Activated CD4-positive, alpha-beta T cell treated with anti-CD3 and anti-CD28 coated beads for 36 hours (primary cell): ENCODE measurements around the gene BMPER. TPM values are rescaled to one million over a fixed set of nuclear protein-coding genes. Genes with fewer than 3 reads are reported as not detected.
"Not testable (repeated sequence)": the region's sequence is repeated elsewhere in the genome, so short reads cannot be mapped to it uniquely, and the experiment has no call there.

Experiments used
- ATAC-seq: fragments of 200-7000 bp; cut with Tn5 transposase; one replicate; pipeline ENCODE4 v1.10.0; 2021; ENCODE audit warnings: mild to moderate bottlenecking, moderate library complexity
- CTCF ChIA-PET: fragments of 350-600 bp; sonication (Branson Sonifier 250); formaldehyde crosslinking; loops from one replicate; lab custom pipeline; 2021; ENCODE audit warnings: antibody characterized with exemption; lab: Charles Lee
- POLR2A ChIA-PET: fragments of 350-600 bp; sonication (Branson Sonifier 250); formaldehyde crosslinking; loops from one replicate; lab custom pipeline; 2021; ENCODE audit warnings: antibody characterized with exemption, inconsistent platforms; lab: Charles Lee
- DNase-seq: peaks from one replicate; pipeline ENCODE4 v3.0.0-alpha.2; 2020
- H3K27ac Mint-ChIP-seq: one replicate; pipeline ENCODE4 v1.8.0; 2021; ENCODE audit warnings: mixed read lengths
- H3K27me3 Mint-ChIP-seq: one replicate; pipeline ENCODE4 v1.8.0; 2021; ENCODE audit warnings: mixed read lengths
- H3K36me3 Mint-ChIP-seq: one replicate; pipeline ENCODE4 v1.8.0; 2021; ENCODE audit warnings: low read depth, mixed read lengths
- H3K4me1 Mint-ChIP-seq: one replicate; pipeline ENCODE4 v1.8.0; 2021; ENCODE audit warnings: mixed read lengths
- H3K4me3 Mint-ChIP-seq: one replicate; pipeline ENCODE4 v1.8.0; 2021; ENCODE audit warnings: mild to moderate bottlenecking, moderate library complexity, mixed read lengths
- H3K9me3 Mint-ChIP-seq: one replicate; pipeline ENCODE4 v1.8.0; 2021; ENCODE audit warnings: low read depth, mixed read lengths
- intact Hi-C, 2 experiments: fragments of 100-400 bp; cut with DNase I in 1 of 2; cut with micrococcal nuclease in 1 of 2; formaldehyde crosslinking; loops; one replicate each; pipeline versions ENCODE4 v1.14.2 to v1.15.1; 2022 to 2024; cut with DNase I, micrococcal nuclease
- total RNA-seq, 2 experiments: library from RNA; stranded (reverse); gene quantifications; one replicate each; pipeline ENCODE4 v1.2.3, GENCODE V29; 2021

The BMPER gene
- total RNA-seq, 2 experiments from 2014 or later: not detected

- intact Hi-C loops: no loop called here
- DNase-seq (no peak), ATAC-seq (no peak)
- peaks cover 2% of the 10 kb centered on the region for H3K9me3 Mint-ChIP-seq
- ChIA-PET POLR2A (no interaction called here), CTCF (no interaction called here)
- H3K27ac Mint-ChIP-seq: no peak overlapping the region
- H3K4me1 Mint-ChIP-seq: no peaks in the 10 kb centered on the region
- H3K27me3 Mint-ChIP-seq: no peaks in the 10 kb centered on the region
- no peak overlapping the region for H3K4me3 Mint-ChIP-seq
- no peaks in the 10 kb centered on the region for H3K36me3 Mint-ChIP-seq
Measured at GRCh38 chr7:34160261-34160752, 255.0 kb downstream of the BMPER start.

DNA sequence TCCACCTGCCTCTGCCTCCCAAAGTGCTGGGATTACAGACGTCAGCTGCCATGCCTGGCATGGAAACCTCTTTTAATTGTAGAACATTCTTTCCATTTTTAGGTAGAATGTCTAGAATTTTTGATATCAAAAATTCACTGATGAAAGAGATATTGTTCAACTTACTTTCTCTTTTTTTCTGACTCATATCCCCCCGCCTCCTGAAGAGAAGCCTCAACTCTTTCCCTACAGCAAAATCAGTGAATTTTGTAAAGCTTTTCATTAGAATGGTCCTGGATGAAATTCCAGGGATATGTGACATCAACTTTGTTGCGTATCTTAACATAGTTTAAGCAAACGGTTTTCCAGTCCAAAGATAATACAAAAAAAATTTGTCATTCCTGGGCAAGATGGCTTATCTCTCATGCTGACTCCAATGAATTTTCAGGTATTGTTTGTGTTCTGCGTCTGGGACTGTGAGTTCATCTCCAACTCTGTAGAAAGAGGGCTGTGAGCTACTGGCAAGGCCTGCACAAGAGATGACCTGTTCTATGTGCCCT lies 256.8 kb downstream of the BMPER start:
- H3K4me3 Mint-ChIP-seq: no peak overlapping the region
- DNase-seq: no peak
- ChIA-PET CTCF (no interaction called here), POLR2A (no interaction called here)
- no peak overlapping the region for H3K27ac Mint-ChIP-seq
- no peaks in the 10 kb centered on the region for H3K36me3 Mint-ChIP-seq
- intact Hi-C loops: no loop called here
- no peak for ATAC-seq
- H3K9me3 Mint-ChIP-seq: peaks cover 2% of the 10 kb centered on the region
- no peaks in the 10 kb centered on the region for H3K4me1 Mint-ChIP-seq
- no peaks in the 10 kb centered on the region for H3K27me3 Mint-ChIP-seq

GRCh38 chr7:34162677-34163076 lies 257.3 kb downstream of the BMPER start:
- no peak for ATAC-seq
- Mint-ChIP-seq H3K9me3 (peaks cover 2% of the 10 kb centered on the region), H3K4me3 (no peak overlapping the region), H3K27ac (no peak overlapping the region), H3K4me1 (no peaks in the 10 kb centered on the region), H3K27me3 (no peaks in the 10 kb centered on the region), H3K36me3 (no peaks in the 10 kb centered on the region)
- POLR2A ChIA-PET: no interaction called here
- CTCF ChIA-PET: no interaction called here
- intact Hi-C loops: no loop called here
- DNase-seq: no peak

DNA sequence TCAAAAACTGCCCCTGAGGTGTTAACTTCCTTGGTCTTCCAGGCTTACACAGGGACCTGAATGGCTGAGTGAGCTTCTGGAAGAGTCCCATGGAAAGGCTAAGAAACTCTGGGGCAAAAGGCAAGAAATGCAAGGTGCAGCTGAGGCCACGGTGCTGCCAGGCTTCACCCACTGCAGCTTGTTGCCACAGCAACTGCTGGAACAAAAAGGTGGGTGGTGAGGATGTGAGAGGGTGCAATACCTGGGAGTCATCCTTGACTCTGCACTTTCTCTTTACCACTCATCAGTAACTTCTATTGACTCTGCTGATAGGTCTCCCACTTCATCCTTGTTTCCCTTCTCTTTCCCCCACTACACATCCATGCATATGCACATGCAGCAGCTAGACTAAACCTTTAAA lies 258.6 kb downstream of the BMPER start:
- Mint-ChIP-seq H3K27me3 (no peaks in the 10 kb centered on the region), H3K4me3 (no peak overlapping the region), H3K4me1 (no peaks in the 10 kb centered on the region), H3K36me3 (no peaks in the 10 kb centered on the region), H3K9me3 (peaks cover 4% of the 10 kb centered on the region), H3K27ac (no peak overlapping the region)
- intact Hi-C loops: no loop called here
- no peak for DNase-seq
- ATAC-seq: no peak
- ChIA-PET POLR2A (no interaction called here), CTCF (interaction anchor here (0.8 to 1.1 kb wide), 2 partner anchors 156 to 157 kb away, joined by 3 read pairs; no protein-coding TSS in a partner anchor)

DNA sequence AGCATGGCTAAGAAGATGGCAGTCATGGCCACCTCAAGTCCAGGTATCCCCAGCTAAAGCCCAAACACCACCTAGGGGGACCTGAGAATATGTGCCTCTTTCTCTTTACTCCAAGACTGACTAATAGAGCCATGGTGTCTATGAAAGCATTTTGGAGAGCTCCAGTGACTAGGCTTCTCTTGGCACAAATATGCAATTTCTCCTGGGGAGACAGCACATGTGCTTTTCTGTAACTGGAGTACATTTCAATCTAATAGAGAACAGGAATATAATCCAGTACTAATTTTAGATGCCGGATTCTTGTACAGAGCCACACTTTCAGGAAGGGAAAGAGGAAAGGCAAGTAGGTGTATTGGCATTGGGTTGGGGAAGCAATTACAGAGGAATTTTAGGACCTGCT lies 260.1 kb downstream of the BMPER start:
- Mint-ChIP-seq H3K4me1 (no peaks in the 10 kb centered on the region), H3K27me3 (no peaks in the 10 kb centered on the region), H3K27ac (no peak overlapping the region), H3K4me3 (no peak overlapping the region), H3K9me3 (peaks cover 6% of the 10 kb centered on the region), H3K36me3 (no peaks in the 10 kb centered on the region)
- DNase-seq: no peak
- POLR2A ChIA-PET: no interaction called here
- CTCF ChIA-PET: no interaction called here
- ATAC-seq: no peak
- intact Hi-C loops: no loop called here

DNA sequence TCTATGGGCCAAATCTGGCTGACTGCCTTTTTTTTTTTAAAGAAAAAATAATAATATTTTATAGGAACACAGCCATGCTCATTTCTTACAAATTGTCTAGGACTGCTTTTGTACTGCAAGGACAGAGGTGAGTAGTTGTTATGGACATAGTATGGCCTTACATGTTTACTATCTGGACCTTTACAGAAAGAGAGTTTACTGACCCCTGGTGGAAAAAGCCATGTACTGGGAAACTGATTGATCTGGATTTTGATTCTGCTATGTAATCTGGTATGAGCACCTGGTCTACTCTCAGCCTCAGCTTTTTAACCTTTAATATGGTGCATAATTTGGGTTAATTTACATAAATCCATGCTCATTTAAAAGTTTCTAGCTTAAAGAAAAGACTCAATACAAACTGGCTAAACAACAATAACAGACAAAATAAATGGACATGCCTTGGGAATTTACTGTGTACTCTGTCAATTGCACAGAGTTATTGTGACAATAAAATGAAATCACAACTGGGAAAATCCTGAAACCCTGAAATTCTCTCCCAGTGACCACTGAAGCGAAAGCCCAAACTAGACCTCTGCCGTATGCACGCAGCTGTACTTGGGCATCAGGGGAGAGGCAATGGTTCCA lies 260.7 kb downstream of the BMPER start:
- Mint-ChIP-seq H3K27me3 (no peaks in the 10 kb centered on the region), H3K27ac (no peak overlapping the region), H3K4me1 (no peaks in the 10 kb centered on the region), H3K4me3 (no peak overlapping the region), H3K36me3 (no peaks in the 10 kb centered on the region), H3K9me3 (peaks cover 6% of the 10 kb centered on the region)
- ChIA-PET POLR2A (no interaction called here), CTCF (no interaction called here)
- no peak for ATAC-seq
- intact Hi-C loops: no loop called here
- no peak for DNase-seq

DNA sequence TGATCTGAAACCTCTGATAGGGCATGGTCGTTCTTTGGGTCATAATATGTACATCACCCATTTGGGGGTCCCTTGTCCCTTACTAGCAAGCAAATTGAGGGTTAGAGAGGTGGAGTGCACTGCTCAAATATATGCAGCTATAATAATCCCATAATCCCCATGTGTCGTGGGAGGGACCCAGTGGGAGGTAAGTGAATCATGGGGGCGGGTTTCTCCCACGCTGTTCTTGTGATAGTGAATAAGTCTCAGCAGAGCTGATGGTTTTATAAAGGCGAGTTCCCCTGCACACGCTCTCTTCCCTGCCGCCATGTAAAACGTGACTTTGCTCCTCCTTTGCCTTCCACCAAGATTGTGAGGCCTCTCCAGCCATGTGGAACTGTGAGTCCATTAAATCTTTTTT lies 262.7 kb downstream of the BMPER start:
- Mint-ChIP-seq H3K36me3 (no peaks in the 10 kb centered on the region), H3K4me1 (no peaks in the 10 kb centered on the region), H3K27me3 (no peaks in the 10 kb centered on the region), H3K27ac (no peak overlapping the region), H3K9me3 (peaks cover 6% of the 10 kb centered on the region), H3K4me3 (no peak overlapping the region)
- ChIA-PET POLR2A (no interaction called here), CTCF (no interaction called here)
- ATAC-seq: no peak
- intact Hi-C loops: no loop called here
- no peak for DNase-seq

- H3K4me3 Mint-ChIP-seq, H3K27me3 Mint-ChIP-seq, H3K9me3 Mint-ChIP-seq, intact Hi-C loops, DNase-seq, H3K36me3 Mint-ChIP-seq, ATAC-seq, H3K27ac Mint-ChIP-seq, H3K4me1 Mint-ChIP-seq, CTCF ChIA-PET, POLR2A ChIA-PET: not testable (repeated sequence)
Measured at GRCh38 chr7:34174688-34175616, 269.6 kb downstream of the BMPER start.

- Mint-ChIP-seq H3K27ac (no peak overlapping the region), H3K4me1 (no peaks in the 10 kb centered on the region), H3K4me3 (no peak overlapping the region), H3K27me3 (no peaks in the 10 kb centered on the region), H3K9me3 (peaks cover 2% of the 10 kb centered on the region), H3K36me3 (no peaks in the 10 kb centered on the region)
- no peak for ATAC-seq
- intact Hi-C loops: no loop called here
- POLR2A ChIA-PET: no interaction called here
- CTCF ChIA-PET: no interaction called here
- no peak for DNase-seq
Measured at GRCh38 chr7:34175837-34176236, 270.5 kb downstream of the BMPER start.

DNA sequence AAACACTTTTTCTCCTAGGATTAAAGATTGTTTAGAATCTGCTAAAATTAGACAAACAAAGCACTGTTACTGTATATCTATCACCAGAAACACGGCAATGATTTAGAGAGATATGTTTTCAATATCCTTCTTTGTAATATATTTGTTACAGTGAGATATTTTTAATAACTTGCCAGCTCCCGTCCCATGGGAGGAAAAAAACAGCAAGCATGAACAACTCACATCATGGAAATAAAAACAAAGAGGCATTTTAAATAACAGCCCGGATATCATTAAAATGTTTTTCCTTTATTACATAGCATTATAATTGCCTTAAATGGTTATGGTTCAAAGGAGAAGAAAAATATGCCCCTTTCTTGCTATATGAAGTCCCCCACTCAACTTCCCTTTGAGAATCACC lies 272.1 kb downstream of the BMPER start:
- H3K9me3 Mint-ChIP-seq: peaks cover 2% of the 10 kb centered on the region
- no peaks in the 10 kb centered on the region for H3K4me1 Mint-ChIP-seq
- ATAC-seq: no peak
- H3K36me3 Mint-ChIP-seq: no peaks in the 10 kb centered on the region
- no peak overlapping the region for H3K27ac Mint-ChIP-seq
- intact Hi-C loops: no loop called here
- H3K4me3 Mint-ChIP-seq: no peak overlapping the region
- ChIA-PET POLR2A (no interaction called here), CTCF (interaction anchor here (0.6 kb wide), 1 partner anchor 37 kb away, joined by 3 read pairs; no protein-coding TSS in a partner anchor)
- no peak for DNase-seq
- no peaks in the 10 kb centered on the region for H3K27me3 Mint-ChIP-seq

DNA sequence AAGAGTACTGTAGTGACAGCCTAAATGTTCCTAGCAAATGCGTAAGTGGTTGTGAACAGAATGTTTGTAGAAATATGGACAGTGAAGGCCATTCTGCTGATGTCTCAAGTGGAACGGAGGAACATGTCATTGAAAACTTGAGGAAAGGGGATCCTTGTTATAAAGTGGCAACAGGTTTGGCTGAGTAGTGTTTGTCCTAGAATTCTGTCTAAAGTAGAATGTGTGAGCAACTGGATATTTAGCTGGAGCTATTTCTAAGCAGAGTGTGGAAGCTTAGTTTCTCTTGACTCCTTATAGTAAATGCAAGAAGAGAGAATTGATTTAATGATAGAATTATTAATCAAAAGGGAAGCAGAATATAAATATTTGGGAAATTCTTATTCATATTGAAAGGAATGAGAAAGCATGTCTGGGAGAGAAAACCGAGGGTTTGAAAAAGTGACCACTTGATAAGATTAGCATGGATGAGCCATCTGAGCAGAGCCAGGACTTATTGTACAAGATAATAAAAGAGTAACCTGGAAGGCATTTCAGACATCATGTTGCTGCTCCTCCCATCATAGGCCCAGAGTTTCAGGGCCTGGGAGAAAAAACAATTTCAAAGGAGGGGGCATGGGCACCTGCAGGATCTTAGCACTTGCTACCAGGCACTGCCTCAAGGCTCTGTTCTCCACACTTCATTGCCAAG lies 276.1 kb downstream of the BMPER start:
- H3K27ac Mint-ChIP-seq: no peak overlapping the region
- H3K27me3 Mint-ChIP-seq: no peaks in the 10 kb centered on the region
- ATAC-seq (no peak), DNase-seq (no peak)
- no peaks in the 10 kb centered on the region for H3K36me3 Mint-ChIP-seq
- ChIA-PET POLR2A (no interaction called here), CTCF (no interaction called here)
- H3K4me1 Mint-ChIP-seq: no peaks in the 10 kb centered on the region
- no peaks in the 10 kb centered on the region for H3K9me3 Mint-ChIP-seq
- no peak overlapping the region for H3K4me3 Mint-ChIP-seq
- intact Hi-C loops: no loop called here
